ENCODE data around the gene SKAP2.

SKAP2 gene

GRCh38 chr7:26646336-26647048, 217.9 kb downstream of the SKAP2 start:
- ChIA-PET CTCF (interaction anchor here (0.9 kb wide), 1 partner anchor 54 kb away, joined by 4 read pairs; no protein-coding TSS in a partner anchor), POLR2A (no interaction called here)
- no peak overlapping the region for H3K27ac ChIP-seq (ENCODE audit: extremely low read depth, low read depth, low read length)
- no peak overlapping the region for H3K4me3 ChIP-seq (ENCODE audit: low read depth, low read length)
- no peaks in the 10 kb centered on the region for H3K9me3 ChIP-seq (ENCODE audit: control insufficient read depth, insufficient read depth, low read depth, low read length)
- H3K36me3 ChIP-seq (ENCODE audit: control insufficient read depth in 2 of 2, insufficient read depth in 1 of 2, low read length in 2 of 2), result no peaks in the 10 kb centered on the region; a peak in 1 of 3 replicates
- H3K4me1 ChIP-seq (ENCODE audit: control insufficient read depth, insufficient read depth, low read length), result 0 out of 2 replicates have a peak, but pooled peaks cover 2% of the 10 kb centered on the region
- no peak for TF ChIP-seq ZNF2 (tag by site-specific recombination; IDR thresholded peaks at IDR 0.05)
- TF ChIP-seq ZNF664 (tag by site-specific recombination; IDR thresholded peaks at IDR 0.05), result no peak
- TF ChIP-seq RBAK (tag by site-specific recombination; IDR thresholded peaks at IDR 0.05), result no peak
- no peak for TF ChIP-seq ZNF677 (tag by site-specific recombination; IDR thresholded peaks at IDR 0.05)
- no peak for TF ChIP-seq ZBTB26 (tag by site-specific recombination; optimal IDR thresholded peaks at IDR 0.05)
- no peak for TF ChIP-seq ZNF629 (tag by site-specific recombination; IDR thresholded peaks at IDR 0.05)
- no peak for TF ChIP-seq ZNF223 (tag by site-specific recombination; IDR thresholded peaks at IDR 0.05)
- no peak for TF ChIP-seq OVOL3 (tag by site-specific recombination; IDR thresholded peaks at IDR 0.05)
- TF ChIP-seq ZNF146 (tag by site-specific recombination; IDR thresholded peaks at IDR 0.05), result no peak
- no peak for TF ChIP-seq TRIM28 (IDR thresholded peaks at IDR 0.05; ENCODE audit: borderline replicate concordance, low read length)
- no peak for TF ChIP-seq ZNF843 (tag by site-specific recombination; IDR thresholded peaks at IDR 0.05)

GRCh38 chr7:26645121-26645520, 219.3 kb downstream of the SKAP2 start:
- H3K27ac ChIP-seq (ENCODE audit: extremely low read depth, low read depth, low read length), result no peak overlapping the region
- no peaks in the 10 kb centered on the region; a peak in 1 of 3 replicates for H3K36me3 ChIP-seq (ENCODE audit: control insufficient read depth in 2 of 2, insufficient read depth in 1 of 2, low read length in 2 of 2)
- TF ChIP-seq ZNF112 (tag by site-specific recombination; IDR thresholded peaks at IDR 0.05), result no peak
- no peak for TF ChIP-seq ZNF707 (tag by site-specific recombination; IDR thresholded peaks at IDR 0.05)
- no peak for TF ChIP-seq ZFHX2 (tag by site-specific recombination; conservative IDR thresholded peaks at IDR 0.05)
- no peak for TF ChIP-seq ATF2 (tag by site-specific recombination; IDR thresholded peaks at IDR 0.05; ENCODE audit: low read depth)
- TF ChIP-seq ZFP69B (tag by site-specific recombination; IDR thresholded peaks at IDR 0.05), result no peak
- no peak for TF ChIP-seq ZBTB48 (tag by site-specific recombination; IDR thresholded peaks at IDR 0.05)
- no peak for TF ChIP-seq SP7 (tag by site-specific recombination; IDR thresholded peaks at IDR 0.05)
- TF ChIP-seq, protein P1, sequence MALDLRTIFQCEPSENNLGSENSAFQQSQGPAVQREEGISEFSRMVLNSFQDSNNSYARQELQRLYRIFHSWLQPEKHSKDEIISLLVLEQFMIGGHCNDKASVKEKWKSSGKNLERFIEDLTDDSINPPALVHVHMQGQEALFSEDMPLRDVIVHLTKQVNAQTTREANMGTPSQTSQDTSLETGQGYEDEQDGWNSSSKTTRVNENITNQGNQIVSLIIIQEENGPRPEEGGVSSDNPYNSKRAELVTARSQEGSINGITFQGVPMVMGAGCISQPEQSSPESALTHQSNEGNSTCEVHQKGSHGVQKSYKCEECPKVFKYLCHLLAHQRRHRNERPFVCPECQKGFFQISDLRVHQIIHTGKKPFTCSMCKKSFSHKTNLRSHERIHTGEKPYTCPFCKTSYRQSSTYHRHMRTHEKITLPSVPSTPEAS (tag by site-specific recombination; IDR thresholded peaks at IDR 0.05), result no peak
- no peak for TF ChIP-seq ZNF596 (tag by site-specific recombination; IDR thresholded peaks at IDR 0.05)
- TF ChIP-seq ZNF843 (tag by site-specific recombination; IDR thresholded peaks at IDR 0.05), result no peak
- no peak for TF ChIP-seq ZNF174 (tag by site-specific recombination; IDR thresholded peaks at IDR 0.05)
- no peak for TF ChIP-seq ZNF266 (tag by site-specific recombination; IDR thresholded peaks at IDR 0.05; ENCODE audit: low read depth)
- TF ChIP-seq, protein P2, sequence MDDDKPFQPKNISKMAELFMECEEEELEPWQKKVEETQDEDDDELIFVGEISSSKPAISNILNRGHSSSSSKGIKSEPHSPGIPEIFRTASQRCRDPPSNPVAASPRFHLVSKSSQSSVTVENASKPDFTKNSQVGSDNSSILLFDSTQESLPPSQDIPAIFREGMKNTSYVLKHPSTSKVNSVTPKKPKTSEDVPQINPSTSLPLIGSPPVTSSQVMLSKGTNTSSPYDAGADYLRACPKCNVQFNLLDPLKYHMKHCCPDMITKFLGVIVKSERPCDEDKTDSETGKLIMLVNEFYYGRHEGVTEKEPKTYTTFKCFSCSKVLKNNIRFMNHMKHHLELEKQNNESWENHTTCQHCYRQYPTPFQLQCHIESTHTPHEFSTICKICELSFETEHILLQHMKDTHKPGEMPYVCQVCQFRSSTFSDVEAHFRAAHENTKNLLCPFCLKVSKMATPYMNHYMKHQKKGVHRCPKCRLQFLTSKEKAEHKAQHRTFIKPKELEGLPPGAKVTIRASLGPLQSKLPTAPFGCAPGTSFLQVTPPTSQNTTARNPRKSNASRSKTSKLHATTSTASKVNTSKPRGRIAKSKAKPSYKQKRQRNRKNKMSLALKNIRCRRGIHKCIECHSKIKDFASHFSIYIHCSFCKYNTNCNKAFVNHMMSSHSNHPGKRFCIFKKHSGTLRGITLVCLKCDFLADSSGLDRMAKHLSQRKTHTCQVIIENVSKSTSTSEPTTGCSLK (tag by site-specific recombination; IDR thresholded peaks at IDR 0.05), result no peak
- TF ChIP-seq, protein P3, sequence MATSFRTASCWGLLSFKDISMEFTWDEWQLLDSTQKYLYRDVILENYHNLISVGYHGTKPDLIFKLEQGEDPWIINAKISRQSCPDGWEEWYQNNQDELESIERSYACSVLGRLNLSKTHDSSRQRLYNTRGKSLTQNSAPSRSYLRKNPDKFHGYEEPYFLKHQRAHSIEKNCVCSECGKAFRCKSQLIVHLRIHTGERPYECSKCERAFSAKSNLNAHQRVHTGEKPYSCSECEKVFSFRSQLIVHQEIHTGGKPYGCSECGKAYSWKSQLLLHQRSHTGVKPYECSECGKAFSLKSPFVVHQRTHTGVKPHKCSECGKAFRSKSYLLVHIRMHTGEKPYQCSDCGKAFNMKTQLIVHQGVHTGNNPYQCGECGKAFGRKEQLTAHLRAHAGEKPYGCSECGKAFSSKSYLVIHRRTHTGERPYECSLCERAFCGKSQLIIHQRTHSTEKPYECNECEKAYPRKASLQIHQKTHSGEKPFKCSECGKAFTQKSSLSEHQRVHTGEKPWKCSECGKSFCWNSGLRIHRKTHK (tag by site-specific recombination; IDR thresholded peaks at IDR 0.05), result no peak
- no peak for TF ChIP-seq ZNF211 (tag by site-specific recombination; IDR thresholded peaks at IDR 0.05; ENCODE audit: low read depth)
- H3K4me1 ChIP-seq (ENCODE audit: control insufficient read depth, insufficient read depth, low read length), result 0 out of 2 replicates have a peak, but pooled peaks cover 2% of the 10 kb centered on the region
- ChIA-PET POLR2A (no interaction called here), CTCF (no interaction called here)
- H3K9me3 ChIP-seq (ENCODE audit: control insufficient read depth, insufficient read depth, low read depth, low read length), result no peaks in the 10 kb centered on the region
- H3K4me3 ChIP-seq (ENCODE audit: low read depth, low read length), result no peak overlapping the region
